Lung (tissue), 12 donors: ENCODE results near the gene ROR1. TPM values are rescaled to one million over a fixed set of nuclear protein-coding genes. Genes with fewer than 3 reads are reported as not detected.
A peak's percentile ranks its signal among the peaks of the same experiment; 100 is the strongest.

ENCODE experiments used
- ATAC-seq: fragments of 200-7000 bp; cut with Tn5 transposase; one replicate; pipeline ENCODE4 v1.9.1; 2020; ENCODE audit warnings: moderate number of reproducible peaks; ENCODE audit not compliant: insufficient read depth, low FRiP score
- DNase-seq, 3 donors: peaks; one replicate each; pipeline ENCODE4 v3.0.0-alpha.2; 2013 to 2017
- H3K27ac ChIP-seq, 2 donors: one replicate each; pipeline ENCODE4 v1.5.1; 2013; ENCODE audit warnings: mild to moderate bottlenecking in 2 of 2, moderate library complexity in 2 of 2, control low read depth in 1 of 2, inconsistent platforms in 1 of 2, low read depth in 1 of 2, low read length in 1 of 2
- H3K27me3 ChIP-seq, 3 donors: one replicate each; pipeline ENCODE4 v1.5.1; 2013; ENCODE audit warnings: low read length in 2 of 3; ENCODE audit not compliant: control insufficient read depth in 3 of 3, insufficient read depth in 3 of 3
- H3K36me3 ChIP-seq, 4 donors: one replicate each; pipeline ENCODE4 v1.5.1; 2013; ENCODE audit warnings: low read length in 4 of 4, mild to moderate bottlenecking in 1 of 4, moderate library complexity in 1 of 4; ENCODE audit not compliant: control insufficient read depth in 4 of 4, insufficient read depth in 4 of 4
- H3K4me1 ChIP-seq, 5 donors: one replicate each; pipeline ENCODE4 v1.5.1; 2013; ENCODE audit warnings: low read length in 5 of 5, mild to moderate bottlenecking in 2 of 5, moderate library complexity in 1 of 5; ENCODE audit not compliant: control insufficient read depth in 5 of 5, insufficient read depth in 5 of 5
- H3K4me3 ChIP-seq: one replicate; pipeline ENCODE4 v1.5.1; 2013; ENCODE audit warnings: mild to moderate bottlenecking, control low read depth, moderate library complexity
- H3K9ac ChIP-seq, 2 donors: one replicate each; pipeline ENCODE4 v1.5.1; 2013; ENCODE audit warnings: low read length in 2 of 2, control low read depth in 1 of 2; ENCODE audit not compliant: insufficient read depth in 1 of 2
- H3K9me3 ChIP-seq, 4 donors: one replicate each; pipeline ENCODE4 v1.5.1; 2013; ENCODE audit warnings: low read length in 3 of 4, mild to moderate bottlenecking in 1 of 4, moderate library complexity in 1 of 4; ENCODE audit not compliant: control insufficient read depth in 4 of 4, insufficient read depth in 3 of 4
- WGBS, 2 donors: extraction: QIAGEN DNeasy Blood & Tissue Kit; methylation state at CpG; one replicate each; pipeline ENCODE4 v1.1.7; 2013; 5-methylcytosine and 5-hydroxymethylcytosine counted together
- polyA plus RNA-seq, 2 donors: library from polyadenylated mRNA; stranded (reverse); fragments of 200-250 nt; gene quantifications; one replicate each; pipeline ENCODE4 v1.2.1, GENCODE V29; 2013
- total RNA-seq, 2 donors: library from RNA; depleted of rRNA in 1 of 2; stranded (reverse); fragments of >200 nt in 1 of 2; gene quantifications; one replicate each; pipeline ENCODE4 v1.2.1, GENCODE V29; 2014 to 2021
- TF ChIP-seq, protein P1 (sequence below): IDR thresholded peaks from 2 replicates; pipeline ENCODE4 v1.5.1; 2012; ENCODE audit warnings: mild to moderate bottlenecking; ENCODE audit errors: control extremely low read depth, extremely low read depth
- donor health status: control.
- donor health status: control.
- donor health status: Bipolar disorder and iron deficiency.
- donor health status: healthy.
- donor health status: DM: yes; HTN: yes; CAD: no.

Gene ROR1
- total and polyA plus RNA-seq, 4 donors: 2.9 to 47.0 (median 14.0) TPM

DNA sequence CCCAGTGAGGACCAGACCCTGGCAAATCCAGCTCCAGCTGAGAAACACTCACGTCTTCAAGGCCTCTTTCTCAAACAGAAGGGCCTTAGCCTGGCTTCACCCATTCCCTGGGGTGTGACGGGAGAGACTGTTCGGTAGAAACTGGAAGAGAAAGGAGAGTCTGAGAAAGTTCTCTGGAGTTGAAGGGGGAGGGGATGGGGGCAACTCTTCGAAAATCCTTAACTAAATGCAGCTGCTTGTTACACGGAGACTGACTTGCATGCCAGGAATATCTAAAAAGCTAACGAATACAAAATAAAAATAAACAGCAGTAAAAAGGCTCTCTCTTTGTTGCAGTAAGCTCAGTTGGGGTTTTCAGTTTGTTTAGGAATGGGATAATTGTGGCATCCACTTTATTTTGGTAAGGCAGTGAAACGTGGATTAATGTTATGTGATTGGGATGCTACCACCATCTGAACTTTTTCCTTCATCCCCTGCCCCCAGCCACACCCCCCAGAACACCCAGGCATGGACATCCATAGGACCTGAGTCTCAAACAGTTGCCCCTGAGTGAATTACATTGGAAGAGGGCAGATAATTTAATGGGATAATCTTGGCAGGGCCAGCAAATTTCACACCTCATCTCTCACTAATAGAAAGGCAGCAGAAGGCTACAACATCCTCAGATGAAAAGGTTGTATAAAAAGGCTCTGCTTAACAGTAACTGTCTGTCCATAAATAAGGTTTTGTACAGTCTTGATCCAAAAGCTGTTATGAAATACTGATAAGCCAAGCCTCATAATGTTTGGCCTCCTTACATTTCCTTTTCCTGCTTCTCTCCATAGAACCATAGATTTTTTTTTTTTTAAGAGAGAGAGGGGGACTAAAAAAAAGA lies 5.8 kb downstream of the ROR1 start:
- TF ChIP-seq, protein P1, sequence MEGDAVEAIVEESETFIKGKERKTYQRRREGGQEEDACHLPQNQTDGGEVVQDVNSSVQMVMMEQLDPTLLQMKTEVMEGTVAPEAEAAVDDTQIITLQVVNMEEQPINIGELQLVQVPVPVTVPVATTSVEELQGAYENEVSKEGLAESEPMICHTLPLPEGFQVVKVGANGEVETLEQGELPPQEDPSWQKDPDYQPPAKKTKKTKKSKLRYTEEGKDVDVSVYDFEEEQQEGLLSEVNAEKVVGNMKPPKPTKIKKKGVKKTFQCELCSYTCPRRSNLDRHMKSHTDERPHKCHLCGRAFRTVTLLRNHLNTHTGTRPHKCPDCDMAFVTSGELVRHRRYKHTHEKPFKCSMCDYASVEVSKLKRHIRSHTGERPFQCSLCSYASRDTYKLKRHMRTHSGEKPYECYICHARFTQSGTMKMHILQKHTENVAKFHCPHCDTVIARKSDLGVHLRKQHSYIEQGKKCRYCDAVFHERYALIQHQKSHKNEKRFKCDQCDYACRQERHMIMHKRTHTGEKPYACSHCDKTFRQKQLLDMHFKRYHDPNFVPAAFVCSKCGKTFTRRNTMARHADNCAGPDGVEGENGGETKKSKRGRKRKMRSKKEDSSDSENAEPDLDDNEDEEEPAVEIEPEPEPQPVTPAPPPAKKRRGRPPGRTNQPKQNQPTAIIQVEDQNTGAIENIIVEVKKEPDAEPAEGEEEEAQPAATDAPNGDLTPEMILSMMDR: no peak
- peak overlapping the region in 1 of 2 donors; percentile 38 for H3K9ac ChIP-seq
- H3K4me1 ChIP-seq: peaks cover 5 to 80% (median 12%) of the 10 kb centered on the region in 5 donors
- H3K9me3 ChIP-seq: no peaks in the 10 kb centered on the region
- no peaks in the 10 kb centered on the region for H3K27me3 ChIP-seq
- H3K36me3 ChIP-seq: peaks cover 0 to 9% (median 0%) of the 10 kb centered on the region in 4 donors
- no peak overlapping the region for H3K4me3 ChIP-seq
- H3K27ac ChIP-seq: no peak overlapping the region
- no peak for ATAC-seq
- DNase-seq: peak; percentile 86 to 96 (median 95)
- 56 to 67% methylated on average over 7 of the region's 7 CpGs for WGBS, 2 donors

DNA sequence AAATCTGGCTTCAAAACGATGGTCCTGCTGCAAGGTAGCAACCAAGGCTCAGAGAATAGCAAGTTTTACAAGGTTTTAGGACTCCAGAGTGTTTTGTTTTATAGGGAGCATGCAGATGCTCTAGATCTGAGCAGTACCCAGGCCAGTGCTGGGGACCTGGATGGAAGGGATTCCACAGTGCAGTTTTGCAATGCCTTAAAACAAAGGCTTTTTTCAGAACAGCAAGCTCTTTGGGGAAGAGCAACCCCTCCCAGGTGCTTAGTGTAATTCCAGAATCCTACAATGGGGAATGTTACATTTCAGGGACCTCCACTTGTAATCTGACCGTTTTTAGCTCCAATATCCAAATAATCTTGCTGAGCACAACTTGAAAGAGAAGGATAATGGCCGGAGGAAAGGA lies 6.7 kb downstream of the ROR1 start:
- TF ChIP-seq, protein P1: no peak
- Histone ChIP-seq H3K9me3 (no peaks in the 10 kb centered on the region), H3K27ac (no peak overlapping the region), H3K9ac (peak overlapping the region in 1 of 2 donors; percentile 44), H3K4me3 (no peak overlapping the region), H3K4me1 (peaks cover 3 to 83% (median 12%) of the 10 kb centered on the region in 5 donors), H3K27me3 (no peaks in the 10 kb centered on the region), H3K36me3 (peaks cover 0 to 9% (median 0%) of the 10 kb centered on the region in 4 donors)
- ATAC-seq: no peak
- 63 to 65% methylated on average over 3 of the region's 3 CpGs for WGBS, 2 donors
- DNase-seq: no peak

DNA sequence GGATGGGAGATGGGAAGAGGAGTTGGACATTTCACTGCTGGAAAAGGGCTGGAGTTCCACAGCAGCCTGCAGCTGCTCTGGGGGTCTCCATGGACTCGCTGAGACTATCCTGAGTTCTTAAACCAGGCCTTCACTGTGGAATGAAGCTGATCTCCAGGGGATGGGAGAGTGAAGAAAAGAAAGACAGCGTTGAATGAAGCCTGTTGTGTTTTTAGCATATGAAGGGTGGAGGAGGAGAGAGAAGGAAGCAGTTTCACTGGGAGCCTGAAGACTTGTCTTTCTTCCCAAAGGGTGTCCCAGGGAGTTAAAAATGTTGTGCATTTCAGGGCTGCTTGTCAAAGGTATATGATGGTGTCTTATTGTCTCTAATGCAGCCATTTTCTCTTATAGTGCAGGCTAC lies 9.2 kb downstream of the ROR1 start:
- WGBS, 2 donors: 78 to 87% methylated on average over 2 of the region's 2 CpGs
- no peak for DNase-seq
- no peak for ATAC-seq
- peak overlapping the region in 1 of 2 donors; percentile 21 for H3K9ac ChIP-seq
- H3K27me3 ChIP-seq: no peaks in the 10 kb centered on the region
- no peak overlapping the region for H3K27ac ChIP-seq
- H3K4me3 ChIP-seq: no peak overlapping the region
- no peaks in the 10 kb centered on the region for H3K9me3 ChIP-seq
- peaks cover 0 to 6% (median 0%) of the 10 kb centered on the region in 4 donors for H3K36me3 ChIP-seq
- TF ChIP-seq, protein P1: no peak
- H3K4me1 ChIP-seq: peaks cover 2 to 59% (median 20%) of the 10 kb centered on the region in 5 donors
